Body of pancreas (tissue), 4 donors: Measurements from ENCODE around the gene MTG1.

Source experiments
- POLR2A ChIP-seq, 3 donors: fragments of 450-650 bp; IDR thresholded peaks; one replicate each; pipeline ENCODE4 v1.6.1; 2016; ENCODE audit warnings: antibody characterized with exemption in 3 of 3, mild to moderate bottlenecking in 2 of 3
- TF ChIP-seq, protein P1 (sequence below), 7 experiments: fragments of 450-650 bp in 4 of 7; fragments of 200-600 bp in 3 of 7; sonication (generic) in 3 of 7; IDR thresholded peaks; one replicate each; pipeline ENCODE4 v1.5.1; 2016 to 2019; ENCODE audit warnings: antibody characterized with exemption in 7 of 7

DNA sequence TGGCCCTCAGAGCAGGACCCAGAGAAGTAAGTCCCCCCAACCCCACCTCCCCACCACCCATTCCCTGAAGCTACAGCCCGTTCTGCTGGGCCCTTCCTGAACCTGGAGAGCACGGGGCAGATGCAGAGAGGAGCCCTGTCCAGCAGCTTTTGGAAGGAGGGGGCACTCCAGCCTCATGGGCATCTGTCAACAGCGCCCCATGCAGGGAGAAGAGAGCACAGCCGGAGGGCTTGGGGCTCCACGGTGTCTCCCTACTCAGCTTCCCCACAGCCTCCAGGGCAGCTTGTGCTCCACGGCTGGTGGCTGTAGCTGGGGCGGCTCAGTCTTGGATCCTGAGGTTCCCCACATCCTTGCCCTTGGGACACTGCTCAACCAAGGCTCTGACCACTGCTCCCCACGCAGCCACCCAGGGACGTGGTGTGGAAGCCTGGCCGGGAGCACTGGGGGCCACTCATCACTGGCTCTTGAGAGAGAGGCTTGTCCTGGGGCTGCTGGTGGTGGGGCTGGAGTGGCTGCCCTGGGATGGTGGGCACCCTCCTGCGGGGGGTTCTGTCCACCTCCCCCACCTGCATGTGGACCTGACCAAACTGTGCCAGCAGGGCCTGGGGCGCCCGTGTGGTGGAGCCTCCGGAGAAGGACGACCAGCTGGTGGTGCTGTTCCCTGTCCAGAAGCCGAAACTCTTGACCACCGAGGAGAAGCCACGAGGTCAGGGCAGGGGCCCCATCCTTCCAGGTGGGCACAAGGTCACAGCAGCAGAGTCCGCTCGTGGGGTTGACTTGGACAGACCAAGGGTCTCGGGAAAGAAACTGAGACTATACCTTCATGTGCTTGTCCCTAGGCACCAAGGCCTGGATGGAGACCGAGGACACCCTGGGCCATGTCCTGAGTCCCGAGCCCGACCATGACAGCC, 42.3 kb upstream of the MTG1 start:
- TF ChIP-seq, protein P1, sequence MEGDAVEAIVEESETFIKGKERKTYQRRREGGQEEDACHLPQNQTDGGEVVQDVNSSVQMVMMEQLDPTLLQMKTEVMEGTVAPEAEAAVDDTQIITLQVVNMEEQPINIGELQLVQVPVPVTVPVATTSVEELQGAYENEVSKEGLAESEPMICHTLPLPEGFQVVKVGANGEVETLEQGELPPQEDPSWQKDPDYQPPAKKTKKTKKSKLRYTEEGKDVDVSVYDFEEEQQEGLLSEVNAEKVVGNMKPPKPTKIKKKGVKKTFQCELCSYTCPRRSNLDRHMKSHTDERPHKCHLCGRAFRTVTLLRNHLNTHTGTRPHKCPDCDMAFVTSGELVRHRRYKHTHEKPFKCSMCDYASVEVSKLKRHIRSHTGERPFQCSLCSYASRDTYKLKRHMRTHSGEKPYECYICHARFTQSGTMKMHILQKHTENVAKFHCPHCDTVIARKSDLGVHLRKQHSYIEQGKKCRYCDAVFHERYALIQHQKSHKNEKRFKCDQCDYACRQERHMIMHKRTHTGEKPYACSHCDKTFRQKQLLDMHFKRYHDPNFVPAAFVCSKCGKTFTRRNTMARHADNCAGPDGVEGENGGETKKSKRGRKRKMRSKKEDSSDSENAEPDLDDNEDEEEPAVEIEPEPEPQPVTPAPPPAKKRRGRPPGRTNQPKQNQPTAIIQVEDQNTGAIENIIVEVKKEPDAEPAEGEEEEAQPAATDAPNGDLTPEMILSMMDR (IDR thresholded peaks at IDR 0.05), result no peak
- TF ChIP-seq POLR2A (IDR thresholded peaks at IDR 0.05), result no peak
